T-helper 22 cell (primary cell): ENCODE results near the gene TSPY4.
"Not testable (repeated sequence)": the region's sequence is repeated elsewhere in the genome, so short reads cannot be mapped to it uniquely, and the experiment has no call there.

Experiments
- DNase-seq: peaks from one replicate; pipeline ENCODE4 v3.0.0-alpha.2; 2020; ENCODE audit warnings: low read depth

Gene TSPY4, protein sequence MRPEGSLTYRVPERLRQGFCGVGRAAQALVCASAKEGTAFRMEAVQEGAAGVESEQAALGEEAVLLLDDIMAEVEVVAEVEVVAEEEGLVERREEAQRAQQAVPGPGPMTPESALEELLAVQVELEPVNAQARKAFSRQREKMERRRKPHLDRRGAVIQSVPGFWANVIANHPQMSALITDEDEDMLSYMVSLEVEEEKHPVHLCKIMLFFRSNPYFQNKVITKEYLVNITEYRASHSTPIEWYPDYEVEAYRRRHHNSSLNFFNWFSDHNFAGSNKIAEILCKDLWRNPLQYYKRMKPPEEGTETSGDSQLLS

GRCh38 chrY:9337164-9337563, at the start of gene TSPY4:
Gene TSPY4, plus strand, starts transcription at chrY:9337464. Its CDS starts 46 bp downstream, at chrY:9337510.
- not testable (repeated sequence) for DNase-seq

DNA sequence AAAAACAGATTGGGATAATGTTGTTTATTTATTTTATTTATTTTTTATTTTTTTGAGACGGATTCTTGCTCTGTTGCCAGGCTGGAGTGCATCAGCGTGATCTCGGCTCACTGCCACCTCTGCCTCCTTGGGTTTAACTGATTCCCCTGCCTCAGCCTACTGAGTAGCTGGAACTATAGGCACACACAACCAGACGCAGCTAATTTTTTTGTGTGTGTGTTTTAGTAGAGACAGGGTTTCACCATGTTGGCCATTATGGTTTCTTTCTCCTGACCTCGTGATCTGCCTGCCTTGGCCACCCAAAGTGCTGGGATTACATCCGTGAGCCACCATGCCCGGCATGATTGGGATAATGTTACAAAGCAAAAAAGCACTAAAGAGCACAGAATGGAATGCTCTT, 16.3 kb upstream of the TSPY4 start:
- DNase-seq, result no peak

DNA sequence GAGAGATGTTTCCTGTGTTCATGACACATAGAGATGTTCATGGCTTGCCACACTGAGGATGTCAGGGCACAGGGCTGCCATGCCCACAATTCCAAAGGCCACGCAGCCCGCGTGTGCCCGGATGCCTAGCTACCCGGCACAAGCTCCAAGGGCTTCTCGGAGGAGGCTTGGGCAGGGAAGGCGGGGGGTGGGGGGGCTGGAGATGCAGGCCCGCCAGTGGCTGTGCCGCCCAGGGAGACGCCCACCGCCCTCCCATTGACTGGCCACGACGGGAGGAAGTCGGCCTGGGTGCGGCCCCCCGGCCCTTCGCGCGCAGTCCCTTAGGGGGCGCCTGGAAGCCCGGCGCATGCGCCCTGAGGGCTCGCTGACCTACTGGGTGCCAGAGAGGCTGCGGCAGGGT, 20.2 kb downstream of the TSPY4 start, which contains the start of gene TSPY8:
Gene TSPY8, plus strand, starts transcription at position 301 of the 400 bp plus-strand sequence. Its CDS starts 46 bp downstream, at position 347.
- DNase-seq, result not testable (repeated sequence)
